ENCODE results near the gene ZNF467. TPM values are rescaled to one million over a fixed set of nuclear protein-coding genes. Genes with fewer than 3 reads are reported as not detected.

ZNF467 gene
- total and polyA plus RNA-seq, 2 donors (not counting 3 experiments of a cell fraction or from before 2014, with no cell fraction given) = 4.2 to 8.9 TPM

DNA sequence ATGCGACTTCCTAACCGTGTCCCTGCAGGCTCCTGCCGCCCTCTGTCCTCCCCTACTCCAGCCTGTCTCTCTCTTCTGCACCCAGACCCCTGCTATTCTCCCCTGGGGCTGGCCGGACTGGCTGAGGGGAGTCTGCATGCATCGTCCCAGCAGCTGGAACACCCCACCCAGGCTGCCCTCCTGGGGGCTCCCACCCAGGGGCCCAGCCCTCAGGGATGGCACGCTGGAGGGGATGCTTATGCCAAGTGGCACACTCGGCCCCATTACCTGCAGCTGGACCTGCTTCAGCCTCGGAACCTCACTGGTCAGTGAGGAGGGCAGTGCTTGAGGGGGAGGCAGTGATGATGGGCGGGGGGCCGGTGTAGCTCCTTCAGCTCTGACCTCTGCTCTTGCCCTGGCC, 21.7 kb upstream of the ZNF467 start:
- dilution Hi-C loops (cut with MboI; ENCODE audit: extremely low pct_ligation_motif_present, low sequenced_read_pairs) (no loop called here), intact Hi-C loops (cut with micrococcal nuclease) (no loop called here)
- no peak overlapping the region for H3K9ac ChIP-seq (replicated peaks; ENCODE audit: extremely low read depth, insufficient read depth, low read length)
- ChIA-PET CTCF (interaction anchor here (1.8 kb wide), 1 partner anchor 132 kb away, joined by 7 read pairs; no protein-coding TSS in a partner anchor), POLR2A (no interaction called here)
- H3K4me2 ChIP-seq (ENCODE audit: insufficient read depth, low read length) = no peak overlapping the region
- H3K4me1 ChIP-seq (ENCODE audit: control insufficient read depth, extremely low read depth, insufficient read depth, low read length) = no peaks in the 10 kb centered on the region
- H2AFZ ChIP-seq (ENCODE audit: low read depth, low read length) = no peak overlapping the region
- no peak overlapping the region for H3K27ac ChIP-seq (ENCODE audit: insufficient read depth, low read depth, low read length)
- TF ChIP-seq JUN (IDR thresholded peaks at IDR 0.05; ENCODE audit: borderline replicate concordance, insufficient read depth, insufficient read length, low read depth) = no peak
- TF ChIP-seq FOS (IDR thresholded peaks at IDR 0.05; ENCODE audit: borderline replicate concordance, insufficient read depth, low read length) = no peak
- no peak for TF ChIP-seq POLR2A (IDR thresholded peaks at IDR 0.05; ENCODE audit: low read depth, low read length)
- TF ChIP-seq MYC (IDR thresholded peaks at IDR 0.05; ENCODE audit: low read depth, low read length) = no peak
- TF ChIP-seq EZH2 (IDR thresholded peaks at IDR 0.05; ENCODE audit: borderline replicate concordance, low read depth, low read length, severe bottlenecking) = no peak
- TF ChIP-seq, protein P1, sequence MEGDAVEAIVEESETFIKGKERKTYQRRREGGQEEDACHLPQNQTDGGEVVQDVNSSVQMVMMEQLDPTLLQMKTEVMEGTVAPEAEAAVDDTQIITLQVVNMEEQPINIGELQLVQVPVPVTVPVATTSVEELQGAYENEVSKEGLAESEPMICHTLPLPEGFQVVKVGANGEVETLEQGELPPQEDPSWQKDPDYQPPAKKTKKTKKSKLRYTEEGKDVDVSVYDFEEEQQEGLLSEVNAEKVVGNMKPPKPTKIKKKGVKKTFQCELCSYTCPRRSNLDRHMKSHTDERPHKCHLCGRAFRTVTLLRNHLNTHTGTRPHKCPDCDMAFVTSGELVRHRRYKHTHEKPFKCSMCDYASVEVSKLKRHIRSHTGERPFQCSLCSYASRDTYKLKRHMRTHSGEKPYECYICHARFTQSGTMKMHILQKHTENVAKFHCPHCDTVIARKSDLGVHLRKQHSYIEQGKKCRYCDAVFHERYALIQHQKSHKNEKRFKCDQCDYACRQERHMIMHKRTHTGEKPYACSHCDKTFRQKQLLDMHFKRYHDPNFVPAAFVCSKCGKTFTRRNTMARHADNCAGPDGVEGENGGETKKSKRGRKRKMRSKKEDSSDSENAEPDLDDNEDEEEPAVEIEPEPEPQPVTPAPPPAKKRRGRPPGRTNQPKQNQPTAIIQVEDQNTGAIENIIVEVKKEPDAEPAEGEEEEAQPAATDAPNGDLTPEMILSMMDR (IDR thresholded peaks at IDR 0.05; ENCODE audit: extremely low read depth in 1 of 2, insufficient read depth in 1 of 2, low read depth in 1 of 2, low read length in 2 of 2) = no peak
- TF ChIP-seq, protein P2, sequence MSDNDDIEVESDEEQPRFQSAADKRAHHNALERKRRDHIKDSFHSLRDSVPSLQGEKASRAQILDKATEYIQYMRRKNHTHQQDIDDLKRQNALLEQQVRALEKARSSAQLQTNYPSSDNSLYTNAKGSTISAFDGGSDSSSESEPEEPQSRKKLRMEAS (IDR thresholded peaks at IDR 0.05; ENCODE audit: insufficient read depth, insufficient read length) = no peak
- TF ChIP-seq POLR2AphosphoS5 (IDR thresholded peaks at IDR 0.05; ENCODE audit: insufficient read depth, low read depth, low read length) = no peak
- TF ChIP-seq GATA2 (IDR thresholded peaks at IDR 0.05; ENCODE audit: insufficient read depth, insufficient read length, low read depth, low read length) = no peak
- H4K20me1 ChIP-seq (replicated peaks; ENCODE audit: control insufficient read depth, extremely low read depth, insufficient read depth, low read length) = no peaks in the 10 kb centered on the region
- FAIRE-seq (no peak), DNase-seq (ENCODE audit: low read depth, low spot score) (no peak)
- no peaks in the 10 kb centered on the region for H3K9me3 ChIP-seq (replicated peaks; ENCODE audit: control insufficient read depth, insufficient read depth, low read length)
- no peaks in the 10 kb centered on the region for H3K79me2 ChIP-seq (ENCODE audit: control insufficient read depth, insufficient read depth, low read length)
- H3K36me3 ChIP-seq (ENCODE audit: control insufficient read depth in 2 of 2, extremely low read depth in 1 of 2, insufficient read depth in 2 of 2, low read length in 2 of 2) = no peaks in the 10 kb centered on the region
- BruUV-seq (replicated peaks) = no TSS peak
- no peaks in the 10 kb centered on the region for H3K9me1 ChIP-seq (replicated peaks; ENCODE audit: control insufficient read depth, extremely low read depth, insufficient read depth, low read length)
- H3K27me3 ChIP-seq (ENCODE audit: control insufficient read depth in 2 of 2, insufficient read depth in 2 of 2, low read length in 2 of 2) = peaks cover 4 to 6% of the 10 kb centered on the region in 2 experiments
- no peak overlapping the region for H3K4me3 ChIP-seq (replicated peaks in 1 of 3; ENCODE audit: insufficient read depth in 1 of 3, low read depth in 1 of 3, low read length in 3 of 3)

Data from endothelial cell of umbilical vein (primary cell).